ENCODE data around the gene TM2D1. TPM values are rescaled to one million over a fixed set of nuclear protein-coding genes. Genes with fewer than 3 reads are reported as not detected.

TM2D1 gene
- total RNA-seq, 1 donor from 2014 or later, result 47.8 TPM

- no peak for TF ChIP-seq CTCF (IDR thresholded peaks at IDR 0.05)
- intact Hi-C loops (cut with DNase I), result no loop called here
- no peaks in the 10 kb centered on the region for H3K27me3 ChIP-seq (ENCODE audit: low read depth)
- H3K4me1 ChIP-seq, result peaks cover 4% of the 10 kb centered on the region
- no peaks in the 10 kb centered on the region for H3K36me3 ChIP-seq
- no peaks in the 10 kb centered on the region for H3K9me3 ChIP-seq
- no peak overlapping the region for H3K4me3 ChIP-seq
- no peak for ATAC-seq
- no peak for DNase-seq
- H3K27ac ChIP-seq, result no peak overlapping the region
Observed at GRCh38 chr1:61753998-61754508, 29.1 kb upstream of the TM2D1 start.

GRCh38 chr1:61752921-61753389, 28.0 kb upstream of the TM2D1 start:
- H3K27ac ChIP-seq, result no peak overlapping the region
- DNase-seq (no peak), ATAC-seq (no peak)
- no peaks in the 10 kb centered on the region for H3K4me1 ChIP-seq
- no peaks in the 10 kb centered on the region for H3K36me3 ChIP-seq
- H3K4me3 ChIP-seq, result no peak overlapping the region
- no peaks in the 10 kb centered on the region for H3K27me3 ChIP-seq (ENCODE audit: low read depth)
- H3K9me3 ChIP-seq, result no peaks in the 10 kb centered on the region
- intact Hi-C loops (cut with DNase I), result no loop called here
- no peak for TF ChIP-seq CTCF (IDR thresholded peaks at IDR 0.05)

GRCh38 chr1:61749574-61749973, 24.6 kb upstream of the TM2D1 start:
- intact Hi-C loops (cut with DNase I), result no loop called here
- Histone ChIP-seq H3K4me1 (peaks cover 4% of the 10 kb centered on the region), H3K36me3 (no peaks in the 10 kb centered on the region), H3K4me3 (no peak overlapping the region), H3K27me3 (ENCODE audit: low read depth) (no peaks in the 10 kb centered on the region), H3K27ac (no peak overlapping the region), H3K9me3 (no peaks in the 10 kb centered on the region)
- no peak for ATAC-seq
- no peak for TF ChIP-seq CTCF (IDR thresholded peaks at IDR 0.05)
- no peak for DNase-seq

GRCh38 chr1:61748566-61748965, 23.6 kb upstream of the TM2D1 start:
- Histone ChIP-seq H3K27ac (no peak overlapping the region), H3K9me3 (no peaks in the 10 kb centered on the region), H3K4me1 (peaks cover 9% of the 10 kb centered on the region), H3K4me3 (no peak overlapping the region), H3K27me3 (ENCODE audit: low read depth) (no peaks in the 10 kb centered on the region), H3K36me3 (no peaks in the 10 kb centered on the region)
- ATAC-seq (no peak), DNase-seq (no peak)
- intact Hi-C loops (cut with DNase I), result no loop called here
- TF ChIP-seq CTCF (IDR thresholded peaks at IDR 0.05), result no peak

DNA sequence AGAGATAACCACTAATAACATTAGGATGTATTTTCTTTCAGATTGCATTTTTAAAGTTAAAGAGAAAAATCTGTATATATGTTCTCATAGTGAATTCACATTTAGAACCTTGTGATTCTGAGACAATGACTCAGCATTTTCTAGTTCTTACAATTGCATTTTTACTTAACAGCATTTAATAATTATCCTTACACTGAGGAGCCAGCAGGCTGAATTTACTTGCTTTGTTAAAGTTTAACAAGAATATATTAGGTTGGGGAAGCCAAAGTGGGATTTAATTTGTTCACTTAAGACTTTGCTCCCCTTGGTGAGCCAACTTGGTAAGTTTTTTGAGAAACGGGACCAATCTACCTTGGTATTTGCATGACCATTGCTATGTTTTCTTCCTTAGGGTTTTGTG, 21.9 kb upstream of the TM2D1 start:
- Histone ChIP-seq H3K9me3 (no peaks in the 10 kb centered on the region), H3K36me3 (no peaks in the 10 kb centered on the region), H3K4me1 (peaks cover 13% of the 10 kb centered on the region), H3K4me3 (no peak overlapping the region), H3K27ac (no peak overlapping the region), H3K27me3 (ENCODE audit: low read depth) (no peaks in the 10 kb centered on the region)
- intact Hi-C loops (cut with DNase I), result no loop called here
- ATAC-seq (no peak), DNase-seq (no peak)
- TF ChIP-seq CTCF (IDR thresholded peaks at IDR 0.05), result no peak

All from lower lobe of right lung (tissue), 2 donors.